AG04450 (cell line): ENCODE data around the gene IFIT3. TPM values are rescaled to one million over a fixed set of nuclear protein-coding genes. Genes with fewer than 3 reads are reported as not detected.
"Not testable (repeated sequence)": the region's sequence is repeated elsewhere in the genome, so short reads cannot be mapped to it uniquely, and the experiment has no call there.

Experiments used
- CTCF ChIA-PET: fragments of 300-600, 350-600 bp; formaldehyde crosslinking; extraction: SDS; loops from one replicate; lab custom pipeline; 2022; ENCODE audit warnings: antibody characterized with exemption, inconsistent platforms; lab: Charles Lee
- POLR2A ChIA-PET: fragments of 350-600 bp; formaldehyde crosslinking; extraction: SDS; loops from one replicate; lab custom pipeline; 2021; ENCODE audit warnings: antibody characterized with exemption, inconsistent platforms; lab: Yijun Ruan, JAX
- DNase-seq: peaks from one replicate; pipeline ENCODE4 v3.0.0-alpha.2; 2011; ENCODE audit warnings: low read depth, low spot score
- H3K27ac ChIP-seq: one replicate; pipeline ENCODE4 v1.5.1; 2012; ENCODE audit warnings: low read depth, low read length, control low read depth
- H3K27me3 ChIP-seq: one replicate; pipeline ENCODE4 v1.6.0; 2012; ENCODE audit warnings: low read length; ENCODE audit not compliant: control insufficient read depth, insufficient read depth
- H3K4me3 ChIP-seq: 2 replicates; pipeline ENCODE4 v1.5.1; 2011; ENCODE audit warnings: mild to moderate bottlenecking, low read depth, low read length, control low read depth
- H3K9me3 ChIP-seq: 2 replicates; pipeline ENCODE4 v1.5.1; 2012; ENCODE audit warnings: low read length; ENCODE audit not compliant: control insufficient read depth, insufficient read depth
- CTCF ChIP-seq: IDR thresholded peaks from 2 replicates; pipeline ENCODE4 v1.5.1; 2011; ENCODE audit warnings: low read depth, low read length, control low read depth, inconsistent platforms
- polyA plus RNA-seq: library from polyadenylated mRNA; depleted of rRNA; stranded (reverse); fragments of >200 nt; gene quantifications from 2 replicates; pipeline ENCODE4 v1.2.3, GENCODE V29; 2011

The IFIT3 gene
- polyA plus RNA-seq, 1 experiment, result 8.7 TPM

GRCh38 chr10:89329151-89329550, 1.4 kb downstream of the IFIT3 start:
- POLR2A ChIA-PET, result no interaction called here
- CTCF ChIA-PET, result interaction anchor here (3.0 kb wide), 1 partner anchor 40 kb away, joined by 18 read pairs; no protein-coding TSS in a partner anchor
- H3K9me3 ChIP-seq, result no peaks in the 10 kb centered on the region
- DNase-seq, result no peak
- TF ChIP-seq CTCF, result no peak
- H3K4me3 ChIP-seq, result no peak overlapping the region
- no peaks in the 10 kb centered on the region for H3K27me3 ChIP-seq
- no peak overlapping the region for H3K27ac ChIP-seq

GRCh38 chr10:89330014-89330413, 2.2 kb downstream of the IFIT3 start:
- H3K4me3 ChIP-seq, DNase-seq, H3K9me3 ChIP-seq, H3K27me3 ChIP-seq, H3K27ac ChIP-seq: not testable (repeated sequence)
- CTCF ChIA-PET, result interaction anchor here (0.7 to 3.0 kb wide), 2 partner anchors 39 to 235 kb away, joined by 3 to 18 read pairs; no protein-coding TSS in a partner anchor
- POLR2A ChIA-PET, result interaction anchor here (0.6 kb wide), 1 partner anchor 75 kb away, joined by 4 read pairs; no protein-coding TSS in a partner anchor

- CTCF ChIA-PET, result interaction anchor here (0.7 kb wide), 1 partner anchor 234 kb away, joined by 3 read pairs; no protein-coding TSS in a partner anchor
- H3K27ac ChIP-seq, result no peak overlapping the region
- no peak overlapping the region for H3K4me3 ChIP-seq
- no peak for DNase-seq
- no peaks in the 10 kb centered on the region for H3K9me3 ChIP-seq
- H3K27me3 ChIP-seq, result no peaks in the 10 kb centered on the region
- no peak for TF ChIP-seq CTCF
- POLR2A ChIA-PET, result interaction anchor here (0.6 kb wide), 1 partner anchor 74 kb away, joined by 4 read pairs; no protein-coding TSS in a partner anchor
Observed at GRCh38 chr10:89330537-89331212, 2.9 kb downstream of the IFIT3 start.

- H3K4me3 ChIP-seq, H3K27me3 ChIP-seq, POLR2A ChIA-PET, H3K27ac ChIP-seq, DNase-seq, H3K9me3 ChIP-seq: not testable (repeated sequence)
- CTCF ChIA-PET, result interaction anchor here (1.8 to 1.9 kb wide), 2 partner anchors 38 to 301 kb away, joined by 5 to 6 read pairs; no protein-coding TSS in a partner anchor
Observed at GRCh38 chr10:89331487-89332122, 3.8 kb downstream of the IFIT3 start.

- Histone ChIP-seq H3K27me3 (no peaks in the 10 kb centered on the region), H3K27ac (peak overlapping the region; percentile 23), H3K9me3 (no peaks in the 10 kb centered on the region), H3K4me3 (peak overlapping the region; percentile 42)
- no peak for DNase-seq
- TF ChIP-seq CTCF, result no peak
- CTCF ChIA-PET, result interaction anchor here (1.8 to 1.9 kb wide), 2 partner anchors 38 to 302 kb away, joined by 5 to 6 read pairs; no protein-coding TSS in a partner anchor
- POLR2A ChIA-PET, result no interaction called here
Observed at GRCh38 chr10:89332123-89332633, 4.4 kb downstream of the IFIT3 start.
